OCI-LY1 (cell line): ENCODE data around the gene GYS2.

Experiments
- H2AFZ ChIP-seq: fragments of 200-600 bp; sonication (generic), shearing (Covaris generic); 2 replicates; pipeline ENCODE4 v1.6.0; 2014; ENCODE audit warnings: antibody characterized with exemption, mild to moderate bottlenecking, low read length
- H3F3A ChIP-seq: fragments of 200-600 bp; sonication (generic), shearing (Covaris generic); 2 replicates; pipeline ENCODE4 v1.6.0; 2014; ENCODE audit warnings: mild to moderate bottlenecking, antibody characterized with exemption, low read length, moderate library complexity; ENCODE audit not compliant: insufficient read depth
- H3K27ac ChIP-seq: fragments of 200-600 bp; sonication (generic); 2 replicates; pipeline ENCODE4 v1.5.1; 2014; ENCODE audit warnings: low read length, mixed run types, mild to moderate bottlenecking, low read depth; ENCODE audit not compliant: poor library complexity, severe bottlenecking
- H3K27me3 ChIP-seq: fragments of 200-600 bp; sonication (generic); 2 replicates; pipeline ENCODE4 v1.6.0; 2014; ENCODE audit warnings: antibody characterized with exemption, mild to moderate bottlenecking, low read length, moderate library complexity; ENCODE audit not compliant: insufficient read depth
- H3K36me3 ChIP-seq: fragments of 200-600 bp; sonication (generic); 2 replicates; pipeline ENCODE4 v1.6.1; 2014; ENCODE audit warnings: mild to moderate bottlenecking, antibody characterized with exemption, low read length, moderate library complexity, mixed read lengths; ENCODE audit not compliant: insufficient read depth
- H3K4me1 ChIP-seq: fragments of 200-600 bp; sonication (generic); 2 replicates; pipeline ENCODE4 v1.5.1; 2014; ENCODE audit warnings: mild to moderate bottlenecking, low read length, moderate library complexity; ENCODE audit not compliant: insufficient read depth, severe bottlenecking
- H3K4me2 ChIP-seq: fragments of 200-600 bp; sonication (generic), shearing (Covaris generic); 2 replicates; pipeline ENCODE4 v1.6.1; 2014; ENCODE audit warnings: low read length
- H3K4me3 ChIP-seq: fragments of 200-600 bp; sonication (generic); 2 replicates; pipeline ENCODE4 v1.5.1; 2014; ENCODE audit warnings: low read length, low read depth, mild to moderate bottlenecking, mixed read lengths; ENCODE audit not compliant: poor library complexity, severe bottlenecking
- H3K79me2 ChIP-seq: fragments of 200-600 bp; shearing (Covaris generic); 2 replicates; pipeline ENCODE4 v1.6.1; 2016; ENCODE audit warnings: mixed run types, low read length, mixed read lengths; ENCODE audit not compliant: insufficient read depth
- H3K9ac ChIP-seq: fragments of 200-600 bp; sonication (generic), shearing (Covaris generic); 2 replicates; pipeline ENCODE4 v1.6.1; 2014; ENCODE audit warnings: mild to moderate bottlenecking, low read length, mixed read lengths
- H3K9me2 ChIP-seq: fragments of 200-600 bp; sonication (generic), shearing (Covaris generic); 2 replicates; pipeline ENCODE4 v1.6.1; 2014; ENCODE audit warnings: low read depth, mild to moderate bottlenecking, low read length, mixed read lengths
- H3K9me3 ChIP-seq: fragments of 200-600 bp; shearing (Covaris generic); 2 replicates; pipeline ENCODE4 v1.6.1; 2014; ENCODE audit warnings: low read length, mixed read lengths
- H4K20me1 ChIP-seq: fragments of 200-600 bp; sonication (generic), shearing (Covaris generic); 2 replicates; pipeline ENCODE4 v1.6.0; 2016; ENCODE audit warnings: mild to moderate bottlenecking, low read length; ENCODE audit not compliant: insufficient read depth
- EZH2 ChIP-seq: fragments of 200-600 bp; sonication (generic), shearing (Covaris generic); IDR thresholded peaks from 2 replicates; pipeline ENCODE4 v1.8.0; 2017; ENCODE audit warnings: borderline replicate concordance, mixed run types, mild to moderate bottlenecking, antibody characterized with exemption, low read length, moderate library complexity, mixed read lengths
- TF ChIP-seq, protein P1 (sequence below): fragments of 200-600 bp; sonication (generic), shearing (Covaris generic); IDR thresholded peaks from 2 replicates; pipeline ENCODE4 v1.5.1; 2017; ENCODE audit warnings: mild to moderate bottlenecking, antibody characterized with exemption, low read length, moderate library complexity, mixed read lengths

Gene GYS2

DNA sequence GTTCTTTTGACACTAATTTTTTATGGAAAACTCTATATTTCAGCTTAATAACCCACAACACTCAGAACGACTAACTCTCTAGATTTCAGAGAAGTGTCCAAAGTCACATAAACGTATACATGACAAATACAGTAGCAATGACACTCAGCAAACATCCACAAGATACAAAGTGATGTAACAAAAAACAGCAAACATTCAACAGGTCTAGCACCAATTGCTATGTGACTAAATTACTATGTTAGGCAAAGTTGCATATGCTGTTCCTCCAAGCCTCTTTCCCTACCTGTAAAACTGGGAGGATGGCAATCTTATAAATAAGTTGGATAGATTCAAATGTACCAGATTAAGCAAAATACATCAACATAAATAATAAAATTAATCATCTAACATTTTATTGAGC is 104.9 kb downstream of the GYS2 start:
- Histone ChIP-seq H3K27ac (no peak overlapping the region), H3K36me3 (peaks cover 41% of the 10 kb centered on the region), H2AFZ (no peak overlapping the region), H3K9ac (no peak overlapping the region), H3K27me3 (no peaks in the 10 kb centered on the region), H3K79me2 (peaks cover 30% of the 10 kb centered on the region), H3K9me3 (no peaks in the 10 kb centered on the region), H3K4me2 (peak overlapping the region; percentile 75), H3K4me3 (peak overlapping the region; percentile 88), H4K20me1 (no peaks in the 10 kb centered on the region), H3F3A (no peaks in the 10 kb centered on the region), H3K4me1 (peaks cover 32% of the 10 kb centered on the region), H3K9me2 (no peaks in the 10 kb centered on the region)
- no peak for TF ChIP-seq EZH2
- TF ChIP-seq, protein P1, sequence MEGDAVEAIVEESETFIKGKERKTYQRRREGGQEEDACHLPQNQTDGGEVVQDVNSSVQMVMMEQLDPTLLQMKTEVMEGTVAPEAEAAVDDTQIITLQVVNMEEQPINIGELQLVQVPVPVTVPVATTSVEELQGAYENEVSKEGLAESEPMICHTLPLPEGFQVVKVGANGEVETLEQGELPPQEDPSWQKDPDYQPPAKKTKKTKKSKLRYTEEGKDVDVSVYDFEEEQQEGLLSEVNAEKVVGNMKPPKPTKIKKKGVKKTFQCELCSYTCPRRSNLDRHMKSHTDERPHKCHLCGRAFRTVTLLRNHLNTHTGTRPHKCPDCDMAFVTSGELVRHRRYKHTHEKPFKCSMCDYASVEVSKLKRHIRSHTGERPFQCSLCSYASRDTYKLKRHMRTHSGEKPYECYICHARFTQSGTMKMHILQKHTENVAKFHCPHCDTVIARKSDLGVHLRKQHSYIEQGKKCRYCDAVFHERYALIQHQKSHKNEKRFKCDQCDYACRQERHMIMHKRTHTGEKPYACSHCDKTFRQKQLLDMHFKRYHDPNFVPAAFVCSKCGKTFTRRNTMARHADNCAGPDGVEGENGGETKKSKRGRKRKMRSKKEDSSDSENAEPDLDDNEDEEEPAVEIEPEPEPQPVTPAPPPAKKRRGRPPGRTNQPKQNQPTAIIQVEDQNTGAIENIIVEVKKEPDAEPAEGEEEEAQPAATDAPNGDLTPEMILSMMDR = no peak
